ENCODE results near the gene ACTL7B. TPM values are rescaled to one million over a fixed set of nuclear protein-coding genes. Genes with fewer than 3 reads are reported as not detected.

Gene ACTL7B, protein sequence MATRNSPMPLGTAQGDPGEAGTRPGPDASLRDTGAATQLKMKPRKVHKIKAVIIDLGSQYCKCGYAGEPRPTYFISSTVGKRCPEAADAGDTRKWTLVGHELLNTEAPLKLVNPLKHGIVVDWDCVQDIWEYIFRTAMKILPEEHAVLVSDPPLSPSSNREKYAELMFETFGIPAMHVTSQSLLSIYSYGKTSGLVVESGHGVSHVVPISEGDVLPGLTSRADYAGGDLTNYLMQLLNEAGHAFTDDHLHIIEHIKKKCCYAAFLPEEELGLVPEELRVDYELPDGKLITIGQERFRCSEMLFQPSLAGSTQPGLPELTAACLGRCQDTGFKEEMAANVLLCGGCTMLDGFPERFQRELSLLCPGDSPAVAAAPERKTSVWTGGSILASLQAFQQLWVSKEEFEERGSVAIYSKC
- total RNA-seq (2012; rRNA removed) (not detected in 2 replicates), polyA plus RNA-seq (2012; rRNA removed) (not detected in 2 replicates), Bru-seq, nascent RNA (percentile 17 among the genes with signal in this experiment), BruChase-seq, experiment 1, labeled RNA remaining after a 6-hour chase (percentile 16 among the genes with signal in this experiment), BruChase-seq, experiment 2, labeled RNA remaining after a 2-hour chase (percentile 25 among the genes with signal in this experiment)
- not detected in 2 replicates for polyA plus RNA-seq (2012; cell fraction: cytosol; rRNA removed)
- 0.08 and 0.24 TPM in 2 replicates for polyA plus RNA-seq (2012; cell fraction: nucleus; rRNA removed; ENCODE audit: low replicate concordance)
- long read RNA-seq: 0 reads

DNA sequence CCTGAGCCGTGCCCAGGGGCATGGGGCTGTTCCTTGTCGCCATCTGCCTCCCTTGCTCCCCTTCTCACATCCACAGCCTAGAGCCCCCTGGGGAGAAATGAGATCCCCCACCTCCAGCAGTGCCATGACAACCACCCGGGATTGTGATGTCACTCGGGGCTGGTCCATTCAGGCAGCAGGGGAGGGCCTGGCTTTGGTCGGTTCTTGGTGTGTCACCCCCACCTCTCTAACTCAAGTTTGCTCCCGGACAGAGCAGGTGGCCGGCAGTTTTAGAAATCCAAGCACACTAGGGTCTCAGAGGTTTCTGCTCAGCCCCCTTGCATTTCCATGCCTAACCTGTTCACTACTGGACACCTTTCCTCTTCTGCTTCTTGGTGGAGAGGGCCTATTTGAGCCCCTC, at the start of gene ACTL7B:
Gene ACTL7B (minus strand): TSS at position 99 of the 400 bp plus-strand sequence. CDS start 56 bp downstream, at position 43.
- Histone ChIP-seq H2BK20ac (ENCODE audit: low read depth, low read length) (no peak within 1 kb of the TSS), H4K5ac (ENCODE audit: low read depth, low read length) (no peak within 1 kb of the TSS), H4K8ac (ENCODE audit: low read depth in 2 of 2, low read length in 2 of 2) (no peak within 1 kb of the TSS), H3K4ac (ENCODE audit: low read depth, low read length) (no peak within 1 kb of the TSS), H2AK9ac (replicated peaks; ENCODE audit: low read depth, low read length, poor library complexity) (no peak within 1 kb of the TSS), H3K27ac (ENCODE audit: insufficient read depth, low read length) (no peak within 1 kb of the TSS), H3K56ac (ENCODE audit: extremely low read depth, insufficient read depth, low read length) (no peak within 1 kb of the TSS), H2AK5ac (ENCODE audit: low read depth, low read length) (no peak within 1 kb of the TSS), H3K14ac (replicated peaks; ENCODE audit: low read depth, low read length) (no peak within 1 kb of the TSS), H3K9me3 (ENCODE audit: control insufficient read depth, insufficient read depth, low read length) (no peaks in the 10 kb centered on the region), H4K20me1 (ENCODE audit: insufficient read depth, low read length) (no peaks in the 10 kb centered on the region), H3K23ac (ENCODE audit: low read depth, low read length) (no peak within 1 kb of the TSS), H3K9me1 (ENCODE audit: insufficient read depth, low read length) (no peaks in the 10 kb centered on the region), H3K9ac (ENCODE audit: low read depth, low read length) (no peak within 1 kb of the TSS), H3K36me3 (ENCODE audit: control insufficient read depth, insufficient read depth, low read length) (no peaks in the 10 kb centered on the region), H3K79me1 (ENCODE audit: low read depth in 1 of 2, low read length in 2 of 2) (no peaks in the 10 kb centered on the region), H2BK15ac (ENCODE audit: low read depth, low read length) (no peak within 1 kb of the TSS), H2BK5ac (ENCODE audit: low read depth, low read length, poor library complexity, severe bottlenecking) (no peak within 1 kb of the TSS), H3K18ac (ENCODE audit: low read depth, low read length) (no peak within 1 kb of the TSS), H4K91ac (ENCODE audit: insufficient read depth, low read depth, low read length) (no peak within 1 kb of the TSS), H3K4me1 (ENCODE audit: control insufficient read depth, insufficient read depth, low read length) (no peaks in the 10 kb centered on the region), H2AFZ (replicated peaks; ENCODE audit: low read length, poor library complexity) (peak within 1 kb of the TSS; percentile 58), H3K4me2 (ENCODE audit: low read depth, low read length) (no peak within 1 kb of the TSS), H3K4me3 (ENCODE audit: insufficient read depth, low read depth, low read length) (no peak within 1 kb of the TSS), H2BK120ac (ENCODE audit: low read depth, low read length) (no peak within 1 kb of the TSS), H3K27me3 (ENCODE audit: control insufficient read depth, insufficient read depth, low read length) (peaks cover 8% of the 10 kb centered on the region)
- ATAC-seq (ENCODE audit: low read depth) (no peak), DNase-seq (no peak)
- dilution Hi-C loops (cut with HindIII; ENCODE audit: low sequenced_read_pairs, unreplicated experiment): no loop called here
- in situ Hi-C loops (cut with MboI; ENCODE audit: low sequenced_read_pairs): no loop called here
- TF ChIP-seq, protein P1, sequence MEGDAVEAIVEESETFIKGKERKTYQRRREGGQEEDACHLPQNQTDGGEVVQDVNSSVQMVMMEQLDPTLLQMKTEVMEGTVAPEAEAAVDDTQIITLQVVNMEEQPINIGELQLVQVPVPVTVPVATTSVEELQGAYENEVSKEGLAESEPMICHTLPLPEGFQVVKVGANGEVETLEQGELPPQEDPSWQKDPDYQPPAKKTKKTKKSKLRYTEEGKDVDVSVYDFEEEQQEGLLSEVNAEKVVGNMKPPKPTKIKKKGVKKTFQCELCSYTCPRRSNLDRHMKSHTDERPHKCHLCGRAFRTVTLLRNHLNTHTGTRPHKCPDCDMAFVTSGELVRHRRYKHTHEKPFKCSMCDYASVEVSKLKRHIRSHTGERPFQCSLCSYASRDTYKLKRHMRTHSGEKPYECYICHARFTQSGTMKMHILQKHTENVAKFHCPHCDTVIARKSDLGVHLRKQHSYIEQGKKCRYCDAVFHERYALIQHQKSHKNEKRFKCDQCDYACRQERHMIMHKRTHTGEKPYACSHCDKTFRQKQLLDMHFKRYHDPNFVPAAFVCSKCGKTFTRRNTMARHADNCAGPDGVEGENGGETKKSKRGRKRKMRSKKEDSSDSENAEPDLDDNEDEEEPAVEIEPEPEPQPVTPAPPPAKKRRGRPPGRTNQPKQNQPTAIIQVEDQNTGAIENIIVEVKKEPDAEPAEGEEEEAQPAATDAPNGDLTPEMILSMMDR (conservative IDR thresholded peaks at IDR 0.05; ENCODE audit: low read depth, low read length): no peak
- TF ChIP-seq BHLHE40 (IDR thresholded peaks at IDR 0.05; ENCODE audit: low read depth, low read length): no peak
- TF ChIP-seq CEBPB (IDR thresholded peaks at IDR 0.05; ENCODE audit: low read depth, low read length): no peak
- TF ChIP-seq CHD1 (IDR thresholded peaks at IDR 0.05; ENCODE audit: low read depth, low read length): no peak
- no peak for TF ChIP-seq RCOR1 (IDR thresholded peaks at IDR 0.05; ENCODE audit: insufficient replicate concordance, low read length)
- TF ChIP-seq ELK1 (IDR thresholded peaks at IDR 0.05; ENCODE audit: borderline replicate concordance, low read depth, low read length): no peak
- no peak for TF ChIP-seq RAD21 (IDR thresholded peaks at IDR 0.05; ENCODE audit: low read length)
- TF ChIP-seq NFE2L2 (IDR thresholded peaks at IDR 0.05; ENCODE audit: low read depth, low read length): no peak
- TF ChIP-seq RFX5 (IDR thresholded peaks at IDR 0.05; ENCODE audit: low read depth, low read length): no peak
- WGBS, 2 experiments (ENCODE audit: extremely low coverage in 2 of 2, insufficient read length in 1 of 2): 67% methylated on average over 3 of the region's 7 CpGs; no CpG with 5 or more reads in 1 of the 2 experiments
- ChIA-PET CTCF (no interaction called here), POLR2A (ENCODE audit: unreplicated experiment) (no interaction called here)
- intact Hi-C loops (cut with micrococcal nuclease): no loop called here
- no TSS peak for BruUV-seq (replicated peaks)

Data from IMR-90 (cell line).